AG09309 (cell line): Measurements from ENCODE around the gene MED16.

Experiments
- DNase-seq: peaks from one replicate; pipeline ENCODE4 v3.0.0-alpha.2; 2010; ENCODE audit warnings: low read depth
- H3K4me3 ChIP-seq: 2 replicates; pipeline ENCODE4 v1.5.1; 2011; ENCODE audit warnings: mild to moderate bottlenecking, low read depth, low read length, moderate library complexity; ENCODE audit not compliant: control insufficient read depth
- TF ChIP-seq, protein P1 (sequence below): IDR thresholded peaks from 2 replicates; pipeline ENCODE4 v1.5.1; 2011; ENCODE audit warnings: mild to moderate bottlenecking, low read depth, low read length, inconsistent platforms; ENCODE audit not compliant: insufficient read depth, control insufficient read depth; ENCODE audit errors: missing control alignments

MED16 gene

GRCh38 chr19:901216-902092 lies 8.5 kb upstream of the MED16 start:
- TF ChIP-seq, protein P1, sequence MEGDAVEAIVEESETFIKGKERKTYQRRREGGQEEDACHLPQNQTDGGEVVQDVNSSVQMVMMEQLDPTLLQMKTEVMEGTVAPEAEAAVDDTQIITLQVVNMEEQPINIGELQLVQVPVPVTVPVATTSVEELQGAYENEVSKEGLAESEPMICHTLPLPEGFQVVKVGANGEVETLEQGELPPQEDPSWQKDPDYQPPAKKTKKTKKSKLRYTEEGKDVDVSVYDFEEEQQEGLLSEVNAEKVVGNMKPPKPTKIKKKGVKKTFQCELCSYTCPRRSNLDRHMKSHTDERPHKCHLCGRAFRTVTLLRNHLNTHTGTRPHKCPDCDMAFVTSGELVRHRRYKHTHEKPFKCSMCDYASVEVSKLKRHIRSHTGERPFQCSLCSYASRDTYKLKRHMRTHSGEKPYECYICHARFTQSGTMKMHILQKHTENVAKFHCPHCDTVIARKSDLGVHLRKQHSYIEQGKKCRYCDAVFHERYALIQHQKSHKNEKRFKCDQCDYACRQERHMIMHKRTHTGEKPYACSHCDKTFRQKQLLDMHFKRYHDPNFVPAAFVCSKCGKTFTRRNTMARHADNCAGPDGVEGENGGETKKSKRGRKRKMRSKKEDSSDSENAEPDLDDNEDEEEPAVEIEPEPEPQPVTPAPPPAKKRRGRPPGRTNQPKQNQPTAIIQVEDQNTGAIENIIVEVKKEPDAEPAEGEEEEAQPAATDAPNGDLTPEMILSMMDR, result no peak
- H3K4me3 ChIP-seq, result no peak overlapping the region
- no peak for DNase-seq

DNA sequence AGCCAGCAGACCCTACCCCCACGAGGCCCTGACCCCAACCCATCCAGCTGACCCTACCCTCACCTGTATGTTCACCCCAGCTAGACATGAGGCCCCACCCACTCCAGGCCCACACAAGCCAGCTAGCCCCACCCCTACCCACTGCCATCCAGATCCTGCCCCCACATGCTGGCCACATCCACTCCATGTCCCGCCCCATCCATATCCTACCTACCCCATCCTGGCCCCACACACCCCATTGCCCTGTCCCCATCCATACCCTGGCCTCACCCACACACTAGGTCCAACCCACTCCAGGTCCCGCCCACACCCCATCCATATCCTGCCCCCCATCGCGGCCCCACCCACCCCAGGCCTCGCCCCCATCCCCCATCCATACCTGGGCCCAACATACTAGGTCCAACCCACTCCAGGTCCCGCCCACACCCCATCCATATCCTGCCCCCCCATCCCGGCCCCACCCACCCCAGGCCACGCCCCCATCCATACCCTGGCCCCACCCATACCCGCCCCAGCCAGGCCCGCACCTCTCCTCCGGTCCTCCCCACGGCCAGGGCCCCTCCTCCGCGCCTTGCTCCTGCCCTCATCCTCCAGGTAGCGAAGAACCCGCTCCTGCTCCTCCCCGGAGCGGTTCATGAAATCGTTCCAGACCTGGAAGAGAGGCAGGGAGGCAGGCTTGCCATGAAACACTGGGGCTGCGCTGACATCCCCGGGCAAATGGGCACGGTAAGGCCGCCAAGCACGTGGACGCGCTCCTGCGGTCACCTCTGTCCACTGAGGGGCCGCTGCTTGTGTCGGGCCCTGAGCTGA lies 7.5 kb upstream of the MED16 start:
- DNase-seq, result no peak
- TF ChIP-seq, protein P1, result no peak
- H3K4me3 ChIP-seq, result no peak overlapping the region

DNA sequence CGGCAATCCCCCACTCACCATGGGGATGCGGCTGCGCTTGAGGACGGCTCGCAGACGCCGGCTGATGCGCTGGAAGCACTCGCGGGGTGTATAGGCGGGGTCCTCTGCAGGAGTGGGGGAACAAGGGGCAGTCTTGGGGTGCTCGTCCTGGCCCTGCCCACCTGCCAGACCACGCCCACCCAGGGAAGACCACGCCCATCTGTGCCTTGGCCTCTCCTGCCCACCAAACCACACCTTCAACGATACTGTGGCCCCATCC lies 7.0 kb upstream of the MED16 start:
- no peak overlapping the region for H3K4me3 ChIP-seq
- DNase-seq, result no peak
- TF ChIP-seq, protein P1, result no peak

DNA sequence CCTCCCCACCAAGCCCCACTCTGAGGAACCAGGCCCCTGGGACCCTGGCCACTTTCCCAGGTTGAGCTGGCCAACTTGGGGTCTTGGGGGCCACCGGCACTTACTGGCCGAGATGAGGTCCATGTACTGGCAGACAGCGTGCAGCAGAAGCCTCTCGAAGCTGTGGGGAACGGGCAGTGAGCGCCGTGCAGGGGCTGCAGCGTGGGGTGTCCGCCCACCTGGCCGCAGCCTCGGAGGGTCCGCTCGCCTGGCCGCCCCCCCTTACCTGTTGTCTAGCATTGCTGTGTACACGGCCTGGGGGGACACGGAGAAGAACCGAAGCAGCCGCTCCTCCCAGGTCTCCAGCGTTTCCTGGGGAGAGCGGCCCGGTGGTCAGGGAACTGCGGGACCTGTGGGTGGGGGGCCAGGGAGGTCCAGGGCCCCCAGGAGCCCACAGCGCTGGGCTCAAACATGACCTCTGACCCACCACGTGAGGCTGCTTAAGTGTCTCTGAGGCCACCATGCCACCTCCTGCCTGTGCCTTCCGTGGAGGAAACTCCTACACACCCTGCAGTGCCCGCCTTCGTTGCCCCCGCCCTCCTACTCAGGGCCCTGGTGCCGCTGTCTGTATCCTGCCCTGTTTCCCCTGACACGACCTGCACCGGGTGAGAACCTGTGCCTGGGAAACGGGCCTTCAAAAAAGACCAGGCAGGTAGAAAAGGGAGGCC lies 6.5 kb upstream of the MED16 start:
- no peak for DNase-seq
- TF ChIP-seq, protein P1, result no peak

GRCh38 chr19:898663-899062 lies 5.7 kb upstream of the MED16 start:
- H3K4me3 ChIP-seq, result no peak overlapping the region
- no peak for DNase-seq
- TF ChIP-seq, protein P1, result no peak

More for the DNA sequence above, 6.5 kb upstream of the MED16 start:
- no peak overlapping the region for H3K4me3 ChIP-seq

DNA sequence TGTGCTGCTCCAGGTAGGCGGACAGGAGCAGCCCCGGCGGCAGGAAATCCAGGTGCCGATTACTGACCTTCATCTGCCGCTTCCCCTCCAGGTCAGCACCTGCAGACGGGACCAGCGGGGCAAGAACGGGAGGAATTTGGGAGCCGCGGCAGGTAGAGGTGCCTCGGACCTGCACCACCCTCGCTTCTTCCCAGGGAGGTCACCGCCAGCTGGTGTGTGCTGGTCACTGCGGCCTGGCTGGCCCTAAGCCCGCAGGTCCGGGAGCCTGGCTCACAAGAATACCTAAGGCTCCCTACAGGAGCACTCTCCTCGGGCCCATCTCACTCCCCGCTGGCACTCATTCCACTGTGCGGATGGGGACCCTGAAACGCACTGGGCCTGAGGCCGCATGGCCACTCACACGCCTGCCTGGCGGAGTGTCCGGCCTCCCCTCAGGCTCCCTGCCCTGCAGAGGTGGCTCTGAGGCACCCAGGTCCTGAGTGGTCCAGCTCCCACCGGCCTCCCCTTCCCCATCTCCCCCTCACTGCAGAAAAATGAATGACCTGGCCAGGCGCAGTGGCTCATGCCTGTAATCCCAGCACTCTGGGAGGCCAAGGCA lies 4.6 kb upstream of the MED16 start:
- TF ChIP-seq, protein P1, result peak; percentile 9
- no peak for DNase-seq
- H3K4me3 ChIP-seq, result no peak overlapping the region
